ENCODE data around the gene TTC31.
A peak's percentile ranks its signal among the peaks of the same experiment; 100 is the strongest.

The TTC31 gene

GRCh38 chr2:74526649-74527230 is 43.9 kb downstream of the TTC31 start:
- no peak for DNase-seq (ENCODE audit: low read depth)

GRCh38 chr2:74527741-74528140 is 44.9 kb downstream of the TTC31 start:
- DNase-seq (ENCODE audit: low read depth) = no peak

- DNase-seq (ENCODE audit: low read depth) = no peak
These were observed 45.9 kb downstream of the TTC31 start for GRCh38 chr2:74528600-74529356.

GRCh38 chr2:74529357-74530238 is 46.7 kb downstream of the TTC31 start, which contains the start of the genes AUP1 and HTRA2:
Gene AUP1, minus strand, starts transcription at chr2:74529706. Its CDS starts 77 bp downstream, at chr2:74529629.
Gene HTRA2, plus strand, starts transcription at chr2:74529933. Its CDS starts 74 bp downstream, at chr2:74530007.
- DNase-seq (ENCODE audit: low read depth) = peak; percentile 79

GRCh38 chr2:74530239-74531187 is 47.6 kb downstream of the TTC31 start:
- no peak for DNase-seq (ENCODE audit: low read depth)

- DNase-seq (ENCODE audit: low read depth) = no peak
These were observed 48.8 kb downstream of the TTC31 start for GRCh38 chr2:74531666-74532065.

GRCh38 chr2:74532222-74532621 is 49.3 kb downstream of the TTC31 start:
- no peak for DNase-seq (ENCODE audit: low read depth)

- DNase-seq (ENCODE audit: low read depth) = no peak
These were observed 50.6 kb downstream of the TTC31 start for GRCh38 chr2:74533464-74533863.

- no peak for DNase-seq (ENCODE audit: low read depth)
These were observed 51.5 kb downstream of the TTC31 start for GRCh38 chr2:74534411-74534810.

- DNase-seq (ENCODE audit: low read depth) = no peak
These were observed 52.6 kb downstream of the TTC31 start for GRCh38 chr2:74535440-74535965.

GRCh38 chr2:74536166-74536950 is 53.5 kb downstream of the TTC31 start:
- DNase-seq (ENCODE audit: low read depth) = no peak

- no peak for DNase-seq (ENCODE audit: low read depth)
These were observed 54.3 kb downstream of the TTC31 start for GRCh38 chr2:74537140-74537539.

- no peak for DNase-seq (ENCODE audit: low read depth)
These were observed 56.0 kb downstream of the TTC31 start for GRCh38 chr2:74538881-74539339.

GRCh38 chr2:74540291-74540690 is 57.4 kb downstream of the TTC31 start:
- no peak for DNase-seq (ENCODE audit: low read depth)

- DNase-seq (ENCODE audit: low read depth) = no peak
These were observed 60.1 kb downstream of the TTC31 start for GRCh38 chr2:74542978-74543377.

All from T-helper 22 cell (primary cell).